ENCODE measurements around the gene CLIC4. TPM values are rescaled to one million over a fixed set of nuclear protein-coding genes. Genes with fewer than 3 reads are reported as not detected.
"Not testable (repeated sequence)": the region's sequence is repeated elsewhere in the genome, so short reads cannot be mapped to it uniquely, and the experiment has no call there.

CLIC4 gene
- total RNA-seq, 1 donor from 2014 or later: 121 TPM

DNA sequence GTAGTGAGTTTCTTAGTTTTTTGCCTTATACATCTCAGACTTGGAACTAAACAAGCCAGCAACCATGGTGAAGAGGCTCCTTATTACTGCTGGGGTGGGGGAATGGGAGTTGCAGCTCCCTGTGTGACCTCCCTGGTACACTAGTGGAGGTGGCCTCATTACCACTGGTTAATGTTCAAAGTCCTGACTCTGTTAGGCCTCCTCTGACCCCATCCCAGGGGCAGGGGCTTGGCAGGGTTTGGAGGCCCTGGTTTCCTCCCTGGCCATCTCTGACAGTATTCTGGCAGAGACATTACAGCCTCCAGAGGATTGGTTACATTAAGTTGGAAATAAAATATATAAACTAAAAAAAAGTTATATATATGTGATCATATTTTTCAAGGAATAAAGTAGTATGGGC, 45.2 kb downstream of the CLIC4 start:
- Mint-ChIP-seq H3K9me3 (ENCODE audit: unreplicated experiment) (no peaks in the 10 kb centered on the region), H3K4me3 (ENCODE audit: unreplicated experiment) (no peak overlapping the region), H3K36me3 (ENCODE audit: unreplicated experiment) (no peaks in the 10 kb centered on the region), H3K4me1 (ENCODE audit: low read depth, unreplicated experiment) (peaks cover 11% of the 10 kb centered on the region), H3K27me3 (ENCODE audit: unreplicated experiment) (peaks cover 2% of the 10 kb centered on the region), H3K27ac (ENCODE audit: unreplicated experiment) (no peak overlapping the region)
- TF ChIP-seq, protein P1, sequence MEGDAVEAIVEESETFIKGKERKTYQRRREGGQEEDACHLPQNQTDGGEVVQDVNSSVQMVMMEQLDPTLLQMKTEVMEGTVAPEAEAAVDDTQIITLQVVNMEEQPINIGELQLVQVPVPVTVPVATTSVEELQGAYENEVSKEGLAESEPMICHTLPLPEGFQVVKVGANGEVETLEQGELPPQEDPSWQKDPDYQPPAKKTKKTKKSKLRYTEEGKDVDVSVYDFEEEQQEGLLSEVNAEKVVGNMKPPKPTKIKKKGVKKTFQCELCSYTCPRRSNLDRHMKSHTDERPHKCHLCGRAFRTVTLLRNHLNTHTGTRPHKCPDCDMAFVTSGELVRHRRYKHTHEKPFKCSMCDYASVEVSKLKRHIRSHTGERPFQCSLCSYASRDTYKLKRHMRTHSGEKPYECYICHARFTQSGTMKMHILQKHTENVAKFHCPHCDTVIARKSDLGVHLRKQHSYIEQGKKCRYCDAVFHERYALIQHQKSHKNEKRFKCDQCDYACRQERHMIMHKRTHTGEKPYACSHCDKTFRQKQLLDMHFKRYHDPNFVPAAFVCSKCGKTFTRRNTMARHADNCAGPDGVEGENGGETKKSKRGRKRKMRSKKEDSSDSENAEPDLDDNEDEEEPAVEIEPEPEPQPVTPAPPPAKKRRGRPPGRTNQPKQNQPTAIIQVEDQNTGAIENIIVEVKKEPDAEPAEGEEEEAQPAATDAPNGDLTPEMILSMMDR (IDR thresholded peaks at IDR 0.05; ENCODE audit: partially characterized antibody, unreplicated experiment): no peak
- no peak for DNase-seq

DNA sequence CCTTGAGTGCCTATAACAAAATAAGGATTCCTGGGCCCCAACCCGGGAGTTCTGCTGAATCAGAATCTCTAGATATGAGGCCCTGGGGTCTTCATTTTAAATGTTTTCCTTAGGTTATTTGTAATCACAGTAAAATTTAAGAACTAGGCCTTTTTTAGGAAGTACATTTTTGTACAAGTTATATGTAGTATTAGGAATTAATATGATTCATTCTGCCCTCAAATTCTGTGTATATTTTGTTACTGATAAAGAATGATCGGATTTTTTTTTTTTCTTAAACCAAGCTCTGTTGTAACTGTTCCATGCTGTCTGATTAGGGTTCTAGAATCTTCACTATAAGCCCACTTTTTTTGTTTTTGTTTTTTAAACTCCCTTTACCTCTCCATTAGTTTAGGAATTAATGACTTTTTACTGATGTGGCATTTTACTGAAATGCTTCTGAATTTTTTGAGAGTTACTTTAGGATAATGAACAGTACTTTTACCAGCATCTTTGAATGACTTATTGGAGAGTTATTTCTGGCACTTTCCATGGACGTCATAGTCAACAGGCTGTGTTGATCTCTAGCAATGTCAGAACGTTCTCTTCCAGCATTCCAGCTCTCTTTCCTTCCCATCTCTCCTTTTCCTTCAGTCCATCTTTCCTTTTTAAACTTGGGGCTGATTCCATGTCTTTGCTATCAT, 48.3 kb downstream of the CLIC4 start:
- Mint-ChIP-seq H3K27ac (ENCODE audit: unreplicated experiment) (no peak overlapping the region), H3K36me3 (ENCODE audit: unreplicated experiment) (peaks cover 11% of the 10 kb centered on the region), H3K9me3 (ENCODE audit: unreplicated experiment) (no peaks in the 10 kb centered on the region), H3K4me1 (ENCODE audit: low read depth, unreplicated experiment) (peaks cover 8% of the 10 kb centered on the region), H3K27me3 (ENCODE audit: unreplicated experiment) (peaks cover 2% of the 10 kb centered on the region), H3K4me3 (ENCODE audit: unreplicated experiment) (no peak overlapping the region)
- no peak for DNase-seq
- TF ChIP-seq, protein P1 (IDR thresholded peaks at IDR 0.05; ENCODE audit: partially characterized antibody, unreplicated experiment): no peak

DNA sequence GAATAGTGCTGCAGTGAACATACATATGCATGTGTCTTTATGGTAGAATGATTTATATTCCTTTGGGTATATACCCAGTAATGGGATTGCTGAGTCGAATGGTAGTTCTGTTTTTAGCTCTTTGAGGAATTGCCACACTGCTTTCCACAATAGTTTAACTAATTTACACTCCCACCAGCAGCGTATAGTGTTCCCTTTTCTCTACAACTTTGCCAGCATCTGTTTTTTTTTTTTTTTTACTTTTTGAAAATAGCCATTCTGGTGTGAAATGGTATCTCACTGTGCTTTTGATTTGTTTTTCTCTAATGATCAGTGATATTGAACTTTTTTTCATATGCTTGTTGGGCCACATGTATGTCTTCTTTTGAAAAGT, 48.9 kb downstream of the CLIC4 start:
- not testable (repeated sequence) for H3K4me1 Mint-ChIP-seq (ENCODE audit: low read depth, unreplicated experiment); DNase-seq; H3K9me3 Mint-ChIP-seq (ENCODE audit: unreplicated experiment); H3K27ac Mint-ChIP-seq (ENCODE audit: unreplicated experiment); H3K27me3 Mint-ChIP-seq (ENCODE audit: unreplicated experiment); H3K4me3 Mint-ChIP-seq (ENCODE audit: unreplicated experiment)
- H3K36me3 Mint-ChIP-seq (ENCODE audit: unreplicated experiment): peaks cover 12% of the 10 kb centered on the region

DNA sequence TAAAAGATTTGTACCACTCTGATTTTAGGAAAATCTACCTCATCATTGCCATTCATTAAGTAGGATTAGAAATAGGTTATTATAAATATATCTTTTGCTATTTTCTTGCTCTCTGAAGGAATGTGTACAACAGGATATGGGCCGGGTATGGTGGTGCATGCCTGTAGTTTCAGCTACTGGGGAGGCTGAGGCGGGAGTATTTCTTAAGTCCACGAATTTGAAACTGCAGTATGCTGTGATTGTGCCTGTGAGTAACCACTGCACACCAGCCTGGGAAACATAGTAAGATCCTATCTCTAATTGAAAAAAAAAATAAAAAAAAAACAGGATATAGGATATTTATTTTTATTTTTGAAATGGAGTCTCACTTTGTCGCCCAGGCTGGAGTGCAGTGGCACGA, 50.0 kb downstream of the CLIC4 start:
- Mint-ChIP-seq H3K4me3 (ENCODE audit: unreplicated experiment) (no peak overlapping the region), H3K9me3 (ENCODE audit: unreplicated experiment) (no peaks in the 10 kb centered on the region), H3K27ac (ENCODE audit: unreplicated experiment) (no peak overlapping the region), H3K36me3 (ENCODE audit: unreplicated experiment) (peaks cover 12% of the 10 kb centered on the region), H3K27me3 (ENCODE audit: unreplicated experiment) (peaks cover 2% of the 10 kb centered on the region), H3K4me1 (ENCODE audit: low read depth, unreplicated experiment) (peaks cover 8% of the 10 kb centered on the region)
- TF ChIP-seq, protein P1 (IDR thresholded peaks at IDR 0.05; ENCODE audit: partially characterized antibody, unreplicated experiment): no peak
- no peak for DNase-seq

DNA sequence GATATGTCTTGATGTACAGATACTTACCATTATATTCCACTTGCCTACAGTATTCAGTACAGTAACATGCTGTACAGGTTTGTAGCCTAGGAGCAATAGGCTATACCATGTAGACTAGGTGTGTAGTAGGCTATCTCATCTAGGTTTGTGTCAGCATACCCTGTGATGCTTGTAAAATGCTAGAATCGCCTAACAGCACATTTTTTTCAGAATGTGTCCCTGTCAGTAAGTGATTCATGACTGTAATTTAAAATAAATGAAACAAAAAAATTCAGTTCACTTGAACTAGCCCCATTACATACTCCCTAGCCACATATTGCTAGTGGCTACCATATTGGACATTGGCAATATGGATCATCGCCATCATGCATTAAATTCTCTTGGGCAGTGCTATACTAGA, 51.3 kb downstream of the CLIC4 start:
- no peak overlapping the region for H3K4me3 Mint-ChIP-seq (ENCODE audit: unreplicated experiment)
- peaks cover 13% of the 10 kb centered on the region for H3K4me1 Mint-ChIP-seq (ENCODE audit: low read depth, unreplicated experiment)
- peaks cover 12% of the 10 kb centered on the region for H3K36me3 Mint-ChIP-seq (ENCODE audit: unreplicated experiment)
- H3K27ac Mint-ChIP-seq (ENCODE audit: unreplicated experiment): no peak overlapping the region
- TF ChIP-seq, protein P1 (IDR thresholded peaks at IDR 0.05; ENCODE audit: partially characterized antibody, unreplicated experiment): no peak
- no peaks in the 10 kb centered on the region for H3K9me3 Mint-ChIP-seq (ENCODE audit: unreplicated experiment)
- no peak for DNase-seq
- peaks cover 5% of the 10 kb centered on the region for H3K27me3 Mint-ChIP-seq (ENCODE audit: unreplicated experiment)

DNA sequence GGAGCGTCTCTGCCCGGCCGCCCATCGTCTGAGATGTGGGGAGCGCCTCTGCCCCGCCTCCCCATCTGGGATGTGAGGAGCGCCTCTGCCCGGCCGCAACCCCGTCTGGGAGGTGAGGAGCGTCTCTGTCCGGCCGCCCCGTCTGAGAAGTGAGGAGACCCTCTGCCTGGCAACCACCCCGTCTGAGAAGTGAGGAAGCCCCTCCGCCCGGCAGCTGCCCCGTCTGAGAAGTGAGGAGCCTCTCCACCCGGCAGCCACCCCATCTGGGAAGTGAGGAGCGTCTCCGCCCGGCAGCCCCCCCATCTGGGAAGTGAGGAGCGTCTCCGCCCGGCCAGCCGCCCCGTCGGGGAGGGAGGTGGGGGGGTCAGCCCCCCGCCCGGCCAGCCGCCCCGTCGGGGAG, 54.0 kb downstream of the CLIC4 start:
- H3K4me1 Mint-ChIP-seq (ENCODE audit: low read depth, unreplicated experiment); H3K9me3 Mint-ChIP-seq (ENCODE audit: unreplicated experiment); H3K4me3 Mint-ChIP-seq (ENCODE audit: unreplicated experiment); H3K27me3 Mint-ChIP-seq (ENCODE audit: unreplicated experiment); DNase-seq; H3K27ac Mint-ChIP-seq (ENCODE audit: unreplicated experiment): not testable (repeated sequence)
- H3K36me3 Mint-ChIP-seq (ENCODE audit: unreplicated experiment): peaks cover 12% of the 10 kb centered on the region

Measured in glutamatergic neuron (in vitro differentiated cells).